SIG-M5 treated with dmso at 0.1 percent for 504 hours (cell line): ENCODE results near the gene ZNF678.

Experiments used
- DNase-seq: peaks from one replicate; lab custom pipeline; 2025; ENCODE audit not compliant: unreplicated experiment; lab: John Stamatoyannopoulos, UW

The ZNF678 gene

DNA sequence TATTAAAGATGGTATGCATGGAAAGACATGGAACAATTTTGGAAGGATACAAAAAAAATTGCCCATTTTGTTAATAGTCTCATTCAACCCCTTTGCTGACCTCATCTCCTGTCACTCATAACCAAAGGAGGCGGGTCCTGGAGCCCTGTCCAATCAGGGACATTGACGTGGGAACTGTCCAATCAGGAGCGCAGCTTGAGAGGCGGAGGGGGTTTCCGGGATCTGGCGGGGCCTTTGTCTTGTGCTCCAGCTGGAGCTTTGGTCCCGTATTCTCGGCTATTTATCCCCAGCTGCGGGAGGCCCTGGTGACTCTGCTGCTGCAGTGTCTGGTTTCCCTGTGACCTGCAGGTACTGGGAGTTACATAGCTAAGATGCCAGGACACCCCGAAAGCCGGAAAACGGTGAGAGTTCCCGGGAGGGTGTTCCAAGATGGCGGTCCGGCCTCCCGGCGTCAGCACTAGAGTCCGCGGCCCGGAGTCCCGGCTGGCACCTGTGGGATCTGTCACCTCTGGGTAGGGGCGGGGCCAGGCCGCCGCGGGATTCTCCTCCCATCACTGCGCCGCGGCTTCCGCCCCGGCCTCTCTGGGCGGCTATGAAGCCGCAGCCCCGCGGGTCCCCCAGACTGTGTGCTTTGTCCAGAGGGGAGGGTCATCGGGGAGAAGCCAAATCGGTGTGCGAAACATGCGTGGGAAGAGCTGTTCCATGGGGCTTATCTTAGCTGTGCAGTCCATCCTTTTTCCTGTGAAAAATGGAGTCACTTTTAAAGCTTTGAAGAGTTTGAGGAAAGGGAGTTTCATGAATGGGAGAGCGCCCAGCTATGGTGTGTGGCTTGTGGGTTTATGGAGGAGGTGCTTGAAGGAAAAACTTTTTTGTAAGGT is at the start of gene ZNF678:
ZNF678 (plus strand) TSS at position 233 of the 878 bp plus-strand sequence. CDS start 87,436 bp downstream, outside the sequence.
- peak; percentile 92 for DNase-seq

DNA sequence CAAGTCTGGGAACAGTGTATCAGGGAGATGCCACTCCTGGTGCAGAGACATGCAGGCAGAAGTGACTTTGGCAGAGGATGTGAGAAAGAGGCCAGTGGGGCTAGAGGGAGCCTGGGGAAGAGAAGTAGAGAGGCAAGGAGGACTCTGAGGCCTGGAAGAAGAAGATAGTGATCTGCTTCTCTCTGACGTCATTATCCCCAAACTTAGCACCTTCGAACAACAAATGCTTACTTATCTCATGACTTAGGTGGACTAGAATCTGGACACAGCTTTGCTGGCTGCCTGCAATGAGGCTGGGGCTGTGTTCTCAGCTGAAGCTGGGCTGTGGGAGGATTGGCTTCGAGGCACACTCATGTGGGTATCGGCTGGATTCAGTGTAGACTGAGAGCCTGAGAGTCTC is 44.5 kb upstream of the ZNF678 start:
- no peak for DNase-seq

DNA sequence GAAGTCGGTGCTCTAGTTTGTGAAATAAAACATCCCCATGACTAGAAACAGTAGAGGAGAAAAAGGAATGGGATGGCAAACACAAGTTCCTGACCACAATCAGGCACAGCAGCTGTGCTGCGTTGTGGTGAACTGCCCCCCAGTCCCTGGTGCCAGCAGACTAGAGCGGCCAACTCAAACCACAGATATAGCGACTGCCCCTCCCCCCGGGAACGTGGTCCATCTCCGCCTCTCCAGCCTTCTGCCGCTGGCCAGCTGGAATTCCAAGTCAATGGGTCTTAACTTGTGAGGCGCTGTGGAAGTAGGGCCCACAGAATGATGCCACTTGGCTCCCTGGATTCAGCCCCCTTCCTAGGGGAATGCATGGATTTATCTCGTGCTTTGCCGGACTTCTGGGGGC is 41.6 kb upstream of the ZNF678 start:
- no peak for DNase-seq

DNA sequence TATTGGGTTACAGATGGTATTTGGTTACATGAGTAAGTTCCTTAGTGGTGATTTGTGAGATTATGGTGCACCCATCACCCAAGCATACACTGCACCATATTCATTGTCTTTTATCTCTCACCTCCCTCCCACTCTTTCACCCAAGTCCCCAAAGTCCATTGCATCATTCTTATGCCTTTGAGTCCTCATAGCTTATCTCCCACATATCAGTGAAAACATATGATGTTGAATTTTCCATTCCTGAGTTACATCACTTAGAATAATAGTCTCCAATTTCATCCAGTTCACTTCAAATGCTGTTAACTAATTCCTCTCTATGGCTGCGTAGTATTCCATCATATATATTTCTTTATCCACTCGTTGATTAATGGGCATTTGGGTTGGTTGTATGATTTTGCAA is 36.8 kb upstream of the ZNF678 start:
- no peak for DNase-seq

DNA sequence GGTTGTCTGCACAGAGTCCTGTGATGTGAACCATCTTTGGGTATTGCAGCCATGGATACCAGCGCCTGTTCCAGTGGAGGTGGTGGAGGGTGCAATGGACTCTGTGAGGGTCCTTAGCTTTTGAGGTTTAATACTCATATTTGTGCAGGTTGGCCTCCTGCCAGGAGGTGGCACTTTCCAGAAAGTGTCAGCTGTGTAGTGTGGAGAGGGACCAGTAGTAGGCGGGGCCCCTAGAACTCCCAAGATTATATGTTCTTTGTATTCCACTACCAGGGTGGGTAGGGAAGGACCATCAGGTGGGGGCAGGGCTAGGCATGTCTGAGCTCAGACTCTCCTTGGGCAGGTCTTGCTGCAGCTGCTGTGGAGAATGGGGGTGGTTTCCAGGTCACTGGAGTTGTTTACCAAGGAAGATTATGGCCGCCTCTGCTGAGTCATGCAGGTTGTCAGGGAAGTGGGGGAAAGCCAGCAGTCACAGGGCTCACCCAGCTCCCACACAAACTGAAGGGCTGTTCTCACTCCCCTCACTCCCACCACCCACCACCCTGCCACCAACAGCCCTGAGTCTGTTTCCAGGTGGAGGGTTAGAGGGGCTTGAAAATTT is 31.2 kb upstream of the ZNF678 start:
- no peak for DNase-seq

DNA sequence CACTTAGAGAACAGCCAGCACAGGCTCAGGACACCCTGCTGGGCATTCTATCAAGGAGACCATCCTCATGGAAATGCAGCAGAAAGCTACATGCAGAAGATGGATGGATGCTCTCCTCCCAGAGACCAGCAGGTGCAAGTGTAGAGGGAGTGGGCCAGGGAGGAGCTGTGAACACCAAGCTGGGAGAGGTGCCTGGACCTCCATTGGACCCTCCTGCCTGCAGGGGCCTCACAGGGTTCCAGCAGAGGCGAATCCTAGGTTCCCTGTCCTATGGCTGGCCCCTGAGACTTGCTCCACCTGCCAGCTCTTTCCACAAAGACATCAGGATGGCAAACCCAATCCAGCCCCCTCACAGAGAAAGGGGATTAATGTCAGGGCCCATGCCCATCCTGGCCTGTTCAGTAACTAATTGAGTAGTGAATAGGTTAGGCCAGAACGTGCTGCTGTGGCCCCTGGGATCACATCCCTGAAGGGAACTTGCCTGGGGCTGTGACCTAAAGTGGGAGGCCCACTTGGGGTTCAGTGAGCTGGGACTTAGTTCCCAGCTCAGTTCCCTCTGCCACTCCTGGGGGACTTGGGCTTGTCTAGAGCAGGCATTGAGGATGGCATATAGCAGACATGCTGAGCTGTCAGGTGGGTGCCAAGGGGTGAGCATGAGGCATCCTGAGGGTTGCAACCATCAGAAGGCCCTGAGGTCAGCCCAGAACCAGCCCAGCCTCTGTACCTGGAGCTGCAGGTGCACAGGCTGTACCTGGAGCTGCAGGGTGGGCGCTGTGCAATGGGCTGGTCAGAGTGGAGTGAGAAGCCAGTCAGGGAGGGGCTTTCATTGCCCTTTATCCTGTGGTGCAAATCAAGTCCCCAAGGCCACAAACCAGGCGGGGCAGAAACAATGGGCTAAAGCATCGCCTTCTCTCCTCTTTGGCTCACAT is 22.9 kb upstream of the ZNF678 start:
- DNase-seq, result no peak

DNA sequence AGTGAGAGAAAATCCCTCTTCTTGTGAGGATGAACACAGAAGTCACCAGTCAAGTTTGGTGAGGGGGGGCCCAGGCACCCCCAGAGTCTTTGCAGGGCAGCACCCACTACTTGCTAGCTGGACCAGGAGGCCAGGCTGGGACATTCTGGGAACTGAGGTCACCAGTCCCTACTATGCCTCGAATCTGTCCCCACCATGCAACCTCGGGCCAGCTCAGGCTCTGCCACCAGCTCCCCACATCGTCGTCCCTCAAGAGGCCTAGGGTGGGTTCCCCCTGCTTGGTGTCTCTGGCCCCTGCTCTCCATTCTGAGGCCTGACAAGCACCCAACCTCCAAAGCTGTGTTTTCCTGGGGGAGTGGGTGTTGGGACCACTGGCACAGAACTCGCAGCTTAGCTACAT is 22.2 kb upstream of the ZNF678 start:
- DNase-seq, result no peak

DNA sequence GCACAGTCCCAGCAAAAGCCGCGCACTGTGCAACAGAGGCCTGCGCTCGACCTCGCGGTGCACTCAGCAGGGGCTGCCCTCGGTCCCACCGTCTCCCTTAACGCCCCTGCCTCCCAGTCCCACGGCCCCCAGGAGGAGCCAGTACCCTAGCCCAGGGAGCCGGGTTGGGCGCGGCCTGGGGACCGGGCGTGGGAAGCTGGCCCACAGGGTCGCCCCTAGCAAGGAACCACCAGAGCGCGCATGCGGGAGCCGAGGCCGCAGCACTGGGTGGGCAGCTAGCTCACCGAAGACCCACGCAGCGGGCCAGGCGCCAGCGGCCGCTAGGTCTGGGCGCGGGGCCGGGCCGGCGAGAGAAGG is 21.6 kb upstream of the ZNF678 start:
- no peak for DNase-seq

DNA sequence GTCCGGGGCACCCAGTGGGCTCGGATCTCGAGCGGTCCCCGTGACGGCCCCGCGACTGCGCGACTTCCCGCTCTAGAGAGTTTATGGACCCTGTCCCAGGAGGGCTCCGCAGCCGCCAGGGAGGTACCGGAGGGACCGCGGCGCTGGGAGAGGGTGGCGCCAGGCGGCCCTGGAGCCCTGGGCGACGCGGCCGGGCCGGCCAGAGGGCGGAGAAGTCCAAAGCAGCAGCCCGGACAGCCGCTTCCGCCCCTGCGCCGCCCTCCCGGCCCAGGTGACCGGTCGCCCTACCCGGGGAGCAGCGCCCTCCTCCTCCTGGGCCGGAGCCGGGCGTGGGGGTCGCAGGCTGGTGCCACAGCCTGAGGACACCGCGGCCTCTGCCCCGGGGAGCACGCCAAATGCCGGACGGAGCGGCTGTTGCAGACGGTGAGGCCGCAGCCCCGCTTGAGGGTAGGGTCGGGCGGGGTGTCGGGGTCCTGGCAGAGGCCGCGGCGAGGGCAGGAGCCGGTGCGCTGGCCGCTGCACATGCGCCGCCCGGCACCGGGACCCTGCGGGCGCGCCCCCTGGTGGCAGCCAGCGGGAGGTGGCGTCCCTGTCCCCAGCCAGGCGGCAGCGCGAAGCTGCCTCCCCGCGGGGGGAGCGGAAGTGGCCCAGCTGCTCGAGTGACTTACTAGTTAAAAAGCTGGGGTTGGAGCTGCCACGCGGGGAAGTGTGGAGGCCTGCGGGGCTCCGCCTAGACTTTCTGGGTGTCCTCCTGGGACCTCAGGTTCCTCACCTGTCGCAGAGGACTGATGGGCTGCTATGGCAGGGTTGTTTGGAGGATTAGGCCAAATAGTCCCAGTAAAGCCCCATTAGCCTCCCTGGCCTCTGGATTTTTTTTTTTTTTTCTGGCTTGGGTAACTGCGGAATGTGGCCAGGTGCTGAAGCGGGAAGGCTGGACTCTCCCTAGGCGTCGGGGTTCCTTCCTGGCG is 20.9 kb upstream of the ZNF678 start:
- peak; percentile 48 for DNase-seq

DNA sequence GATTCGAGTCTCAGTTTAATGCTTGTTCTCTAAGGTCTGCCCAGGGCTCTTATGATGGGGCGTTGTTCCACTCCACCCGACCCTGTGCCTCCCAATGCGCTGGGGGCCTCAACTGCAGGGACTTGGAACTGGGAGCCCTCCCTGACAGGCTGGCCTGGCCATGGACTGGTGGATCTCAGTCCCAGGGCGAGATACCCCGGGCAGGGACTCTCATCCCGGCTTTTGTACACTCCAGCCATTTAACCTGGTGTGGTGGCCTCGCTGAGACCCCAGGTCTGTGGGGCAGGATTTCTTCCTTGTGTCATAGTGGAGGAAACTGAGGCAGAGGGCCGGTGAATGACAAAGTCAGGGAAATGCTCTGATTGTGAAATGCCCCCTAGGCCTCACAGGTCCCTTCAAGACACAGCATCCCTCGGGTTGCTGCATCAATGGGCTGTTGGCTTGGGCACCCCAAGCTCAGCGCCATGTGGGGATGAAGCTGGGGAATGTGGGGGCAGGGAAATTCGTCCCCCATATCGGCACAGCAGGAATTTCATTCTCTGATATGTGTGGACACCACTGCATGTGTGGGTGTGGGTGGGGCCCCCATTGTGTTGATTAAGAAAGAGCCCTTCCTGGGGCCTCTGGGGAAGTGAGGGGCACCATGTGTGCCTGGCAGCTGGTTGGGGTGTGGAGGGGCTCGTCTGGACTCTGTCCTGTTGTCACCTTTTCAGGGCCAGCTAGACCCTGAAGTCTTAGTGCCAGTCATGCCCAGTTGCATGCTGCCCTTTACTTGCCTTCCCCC is 19.9 kb upstream of the ZNF678 start:
- DNase-seq, result no peak

DNA sequence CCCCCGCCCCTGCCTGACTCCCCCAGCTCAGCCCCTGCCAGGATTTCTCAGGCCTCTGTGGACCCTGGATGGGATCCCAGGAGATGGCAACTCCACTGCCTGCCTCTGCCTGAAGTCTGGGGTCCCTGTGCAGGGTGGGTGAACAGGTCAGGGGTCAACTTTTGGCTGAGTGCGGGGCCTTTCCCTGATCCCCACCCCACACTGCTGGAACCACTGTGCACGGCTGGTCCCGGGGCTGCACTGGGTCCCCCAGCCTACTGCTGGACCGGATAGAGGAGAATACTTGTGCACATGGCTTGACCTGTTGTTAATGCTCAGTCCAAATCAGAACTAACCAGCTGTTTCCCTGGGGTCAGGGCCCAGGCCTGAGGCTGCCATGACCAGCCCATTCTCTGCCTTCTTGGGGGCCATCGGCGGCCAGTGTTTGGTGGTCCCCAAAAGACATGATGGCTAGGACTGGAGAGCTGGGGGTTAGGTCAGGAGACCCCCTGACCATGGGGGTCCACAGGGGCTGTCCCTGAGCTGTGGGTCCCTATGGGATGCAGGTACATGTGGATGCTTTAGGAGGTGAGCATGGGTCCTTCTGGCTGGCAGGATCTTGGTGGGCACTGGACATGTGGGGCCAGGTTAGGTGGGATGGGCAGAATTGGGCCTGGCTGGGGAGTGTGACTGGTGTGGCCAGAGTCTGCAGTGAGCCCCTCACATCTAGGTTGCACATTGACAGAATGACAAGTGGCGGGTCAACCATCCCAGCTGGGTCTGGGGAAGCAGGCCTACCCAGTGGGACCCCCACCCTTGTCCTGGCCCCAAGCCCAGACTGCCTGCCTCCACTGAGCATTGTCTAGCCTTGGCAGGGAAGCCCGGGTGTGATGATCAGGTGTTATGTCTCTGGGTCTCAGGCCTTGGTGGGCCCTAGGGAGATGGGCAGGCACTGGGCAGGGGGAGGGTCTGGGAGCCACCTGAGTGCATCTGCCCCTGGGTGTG is 19.0 kb upstream of the ZNF678 start:
- DNase-seq, result no peak

DNA sequence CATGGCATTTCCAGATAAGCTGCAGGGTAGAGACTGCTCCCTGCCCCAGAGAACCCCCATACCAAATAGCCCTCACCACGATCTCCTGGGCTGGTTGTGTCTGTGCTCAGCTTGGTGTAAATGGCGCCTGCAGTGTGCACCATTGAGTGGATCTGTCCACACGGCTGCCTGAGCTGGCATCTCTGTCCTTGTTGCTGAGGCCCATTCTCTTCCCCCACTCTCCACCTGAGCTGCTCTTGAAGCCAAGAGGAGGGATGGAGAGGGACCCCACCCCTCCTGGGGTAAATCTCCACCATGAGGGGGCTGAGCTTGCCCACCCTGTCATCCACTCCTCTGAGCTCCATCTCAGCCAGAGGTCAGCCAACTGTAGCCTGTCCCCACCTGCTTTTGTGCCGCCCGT is 18.0 kb upstream of the ZNF678 start:
- DNase-seq, result no peak

DNA sequence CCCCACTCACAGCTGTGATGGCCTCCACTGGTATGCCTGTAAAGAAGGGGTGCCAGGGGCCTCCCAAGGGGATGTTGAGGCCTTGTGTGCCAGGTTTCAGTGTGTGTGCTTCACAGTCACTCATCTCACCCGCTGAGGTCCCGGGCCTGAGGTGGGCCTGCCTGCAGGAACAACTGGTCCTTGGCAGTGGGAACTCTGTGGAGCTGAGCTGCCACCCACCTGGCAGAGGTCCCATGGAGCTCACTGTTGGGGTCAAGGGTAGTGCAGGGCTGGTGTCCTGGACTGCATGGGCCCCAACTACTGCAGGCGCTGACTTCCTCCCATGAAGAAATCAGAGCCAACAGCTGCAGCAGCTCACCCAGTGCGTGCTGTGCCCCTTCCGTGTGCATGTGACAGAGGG is 17.3 kb upstream of the ZNF678 start:
- DNase-seq, result no peak

DNA sequence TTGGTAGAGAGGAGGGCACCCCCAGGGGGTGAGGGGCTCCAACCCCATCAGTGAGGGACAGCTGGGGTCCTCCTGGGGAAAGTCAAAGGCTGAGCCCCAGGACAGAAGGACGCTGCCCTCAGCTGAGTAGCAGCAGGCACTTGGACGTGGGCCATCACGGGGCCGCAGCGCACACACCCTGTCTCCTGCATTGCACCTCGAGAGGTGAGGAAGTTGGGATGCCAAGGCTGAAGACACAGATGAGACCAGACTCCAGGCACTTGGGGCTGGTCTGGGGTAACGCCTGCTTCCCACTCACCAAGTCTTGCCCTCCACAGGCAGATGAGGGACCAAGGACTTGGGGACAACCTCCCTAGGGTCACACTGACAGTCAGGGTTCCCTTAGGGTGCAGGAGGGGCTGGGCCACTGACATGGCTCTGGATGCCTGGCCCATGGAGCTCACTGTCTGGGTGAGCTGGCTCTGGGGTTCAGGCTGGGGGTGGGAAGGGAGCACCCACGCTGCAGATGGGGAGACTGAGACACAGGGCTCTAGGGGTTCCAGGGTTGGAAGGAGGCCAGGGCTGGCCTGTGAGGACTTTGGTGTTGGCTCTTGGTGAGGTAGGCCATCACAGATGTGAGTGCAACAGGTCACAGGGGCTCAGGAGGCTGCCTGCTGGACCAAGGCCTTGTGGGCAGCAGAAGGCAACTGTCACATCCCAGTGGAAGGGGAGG is 16.6 kb upstream of the ZNF678 start:
- no peak for DNase-seq

DNA sequence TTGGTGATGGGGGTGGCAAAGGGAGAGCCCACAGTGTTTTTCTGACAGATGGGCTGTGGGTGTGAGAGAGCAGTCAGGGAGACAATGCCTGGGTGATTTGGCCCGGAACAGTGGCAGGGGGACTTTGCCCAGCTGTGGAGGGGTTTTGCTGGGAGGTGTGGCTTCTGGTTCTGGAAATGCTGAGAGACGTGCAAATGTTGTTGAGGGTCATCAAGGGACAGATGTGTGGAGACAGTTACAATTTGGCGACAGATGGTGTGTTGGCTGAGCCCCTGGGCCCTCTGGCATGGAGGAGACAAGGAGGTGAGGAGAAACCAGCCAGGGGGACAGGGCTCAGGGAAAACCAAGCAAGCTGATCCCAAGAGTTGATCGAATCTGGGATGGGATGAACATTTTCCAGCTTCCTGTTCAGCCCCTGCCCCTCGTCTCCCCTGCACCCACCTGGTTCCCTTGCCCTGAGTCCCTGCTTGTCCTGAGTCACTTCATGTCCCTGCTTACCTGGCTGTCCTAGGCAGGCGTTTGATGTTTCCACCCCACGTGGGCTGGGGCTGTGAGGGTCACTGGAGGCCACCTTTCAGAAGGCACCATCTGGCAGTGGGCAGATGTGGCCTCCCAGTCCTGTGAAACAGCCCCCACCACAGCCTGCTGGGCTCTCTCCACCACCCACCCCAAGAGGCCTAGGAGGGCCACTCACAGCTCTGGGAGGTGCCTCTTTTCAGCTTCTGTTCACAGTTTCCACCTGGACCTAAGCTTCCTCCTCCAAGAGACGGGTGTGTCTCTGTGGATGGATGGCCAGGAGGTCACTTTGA is 15.8 kb upstream of the ZNF678 start:
- DNase-seq, result no peak

DNA sequence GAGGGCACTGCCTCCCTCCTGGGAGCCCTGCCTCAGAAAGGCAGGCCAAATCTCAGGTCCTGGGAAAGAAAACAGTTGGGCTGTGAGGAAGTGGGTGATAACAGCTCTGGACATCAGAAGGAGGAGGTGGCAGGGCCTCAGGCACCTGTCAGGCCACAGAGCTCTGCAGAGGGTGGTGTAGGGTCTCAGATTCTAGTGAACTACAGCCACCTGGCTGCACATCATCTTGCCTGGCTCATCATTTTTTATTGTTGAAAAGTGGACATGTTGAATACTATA is 15.3 kb upstream of the ZNF678 start:
- no peak for DNase-seq

DNA sequence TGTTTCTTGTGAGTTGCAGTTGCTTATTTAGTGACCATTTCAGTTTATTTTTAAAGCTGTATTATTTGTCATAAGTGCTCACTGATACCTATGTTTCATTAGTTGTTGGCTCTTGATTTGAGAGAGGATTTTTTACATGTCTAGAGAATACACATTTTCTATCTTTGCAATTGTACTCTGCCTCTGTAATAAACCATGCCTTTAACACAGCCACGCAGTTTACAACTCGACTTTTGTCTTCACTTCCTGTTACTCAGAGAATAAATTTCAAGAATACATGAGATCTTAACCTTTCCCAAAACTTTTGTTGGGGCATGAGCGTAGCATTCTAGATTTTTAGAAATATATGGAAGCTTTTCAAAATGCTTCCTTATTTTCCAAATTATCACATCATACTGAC is 14.9 kb upstream of the ZNF678 start:
- no peak for DNase-seq
